Iris pigment epithelial cell (primary cell): ENCODE data around the gene PFKFB4.
"Not testable (repeated sequence)": the region's sequence is repeated elsewhere in the genome, so short reads cannot be mapped to it uniquely, and the experiment has no call there.

Experiments used
- DNase-seq: peaks from one replicate; pipeline ENCODE4 v3.0.0-alpha.2; 2011; ENCODE audit warnings: low read depth

Gene PFKFB4

GRCh38 chr3:48492461-48493202 lies 64.0 kb downstream of the PFKFB4 start:
- DNase-seq = peak; percentile 59

DNA sequence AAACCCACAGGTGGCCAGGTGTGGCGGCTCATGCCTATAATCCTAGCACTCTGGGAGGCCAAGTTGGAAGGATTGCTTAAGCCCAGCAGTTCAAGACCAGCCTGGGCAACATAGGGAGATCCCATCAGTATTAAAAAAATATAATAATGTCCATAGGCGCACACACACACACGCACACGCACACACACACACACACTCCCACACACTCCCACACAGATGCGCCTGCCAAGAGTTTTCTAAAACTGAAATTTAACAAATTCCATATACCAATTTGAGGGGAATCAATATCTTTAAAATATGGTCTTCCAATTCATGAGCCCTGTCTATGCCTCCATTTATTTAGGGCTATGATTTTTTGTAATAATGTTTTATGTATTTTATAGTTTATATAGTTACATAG lies 69.7 kb downstream of the PFKFB4 start:
- no peak for DNase-seq

DNA sequence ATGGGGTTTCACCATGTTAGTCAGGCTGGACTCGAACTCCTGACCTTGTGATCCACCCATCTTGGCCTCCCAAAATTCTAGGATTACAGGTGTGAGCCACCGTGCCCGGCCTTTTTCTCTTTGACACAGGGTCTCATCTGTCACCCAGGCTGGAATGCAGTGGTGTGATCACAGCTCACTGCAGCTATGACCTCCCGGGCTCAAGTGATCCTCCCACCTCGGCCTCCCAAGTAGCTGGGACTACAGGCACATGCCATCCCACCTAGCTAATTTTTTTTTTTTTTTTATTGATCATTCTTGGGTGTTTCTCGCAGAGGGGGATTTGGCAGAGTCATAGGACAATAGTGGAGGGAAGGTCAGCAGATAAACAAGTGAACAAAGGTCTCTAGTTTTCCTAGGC lies 73.8 kb downstream of the PFKFB4 start:
- not testable (repeated sequence) for DNase-seq

GRCh38 chr3:48480891-48481290 lies 75.7 kb downstream of the PFKFB4 start:
- DNase-seq = not testable (repeated sequence)

- no peak for DNase-seq
Observed at GRCh38 chr3:48478626-48479555, 77.7 kb downstream of the PFKFB4 start.

DNA sequence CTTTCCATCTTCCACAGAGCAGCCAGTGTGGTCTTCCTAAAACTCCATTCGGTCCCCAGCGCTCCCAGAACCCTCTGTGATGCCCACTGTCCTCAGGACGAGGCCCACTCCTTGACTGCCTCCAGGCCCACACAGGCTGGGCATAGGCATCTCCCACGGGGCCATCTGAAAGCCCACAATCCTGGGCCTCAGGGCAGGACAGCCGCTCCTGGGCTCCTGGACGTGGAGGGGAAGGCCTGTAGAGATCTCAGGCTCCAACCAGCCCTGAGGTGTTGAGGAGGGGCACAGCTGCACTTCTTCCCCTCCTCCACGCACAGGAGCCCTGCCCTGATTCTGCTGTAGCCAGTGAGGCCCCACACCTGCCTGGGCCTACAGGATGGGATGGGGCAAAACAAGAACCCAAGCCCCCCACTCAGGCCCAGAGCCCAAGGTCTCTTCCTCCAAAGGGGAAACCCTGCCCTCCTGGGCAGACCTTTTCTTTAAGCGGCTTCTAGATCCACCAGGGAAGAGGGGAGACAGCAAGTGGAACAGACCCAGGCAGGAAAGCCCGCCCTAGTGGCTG lies 78.6 kb downstream of the PFKFB4 start:
- DNase-seq = no peak

DNA sequence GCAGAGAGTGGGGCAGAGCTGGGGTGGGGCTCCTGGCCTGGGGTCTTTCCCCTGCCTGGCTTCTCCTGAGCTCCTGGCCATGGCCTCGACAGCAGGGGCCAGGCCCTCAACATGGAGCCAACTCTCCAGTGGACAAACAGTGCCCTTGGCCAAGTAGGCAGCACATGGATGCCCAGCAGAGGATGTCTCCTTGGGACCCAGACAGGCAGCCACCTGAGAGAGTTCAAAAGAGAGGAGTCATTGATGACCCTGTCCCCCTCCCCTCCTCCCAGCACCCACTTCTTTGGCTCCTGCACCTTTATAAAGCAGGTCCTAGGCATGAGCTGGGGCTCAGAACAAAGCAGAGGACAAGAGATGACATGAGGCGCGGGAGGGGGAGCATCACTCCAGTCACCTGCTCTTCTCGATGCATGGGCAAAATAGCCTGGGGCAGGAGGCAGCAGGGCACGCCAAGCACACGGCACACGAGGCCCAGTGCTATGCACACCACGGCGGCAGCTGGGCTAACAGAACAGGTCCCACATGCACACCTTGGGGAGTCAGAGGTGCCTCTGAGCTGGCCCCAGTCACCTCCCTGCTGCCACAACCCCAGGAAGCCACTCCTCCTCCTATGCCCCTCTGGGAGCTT lies 80.1 kb downstream of the PFKFB4 start:
- DNase-seq = no peak

DNA sequence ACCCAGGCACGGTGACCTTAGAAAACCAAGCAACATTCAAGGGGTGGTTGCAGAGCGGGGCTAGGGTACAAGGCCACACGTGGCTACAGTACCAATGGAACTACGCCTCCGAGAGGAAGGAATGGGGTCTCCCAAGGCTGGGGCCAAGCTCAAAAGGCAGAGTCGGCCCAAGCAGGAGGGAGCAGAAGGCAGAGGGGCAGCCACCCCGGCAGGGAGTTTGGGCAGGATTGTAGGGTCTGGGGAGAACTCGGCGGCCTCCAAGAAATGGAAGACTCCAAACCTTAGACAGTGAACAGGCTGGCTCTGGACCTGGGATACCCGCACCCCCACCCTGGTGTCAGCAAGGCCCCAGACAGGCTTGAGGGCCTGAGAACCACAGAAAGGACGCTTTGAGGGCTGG lies 81.4 kb downstream of the PFKFB4 start:
- DNase-seq = no peak

GRCh38 chr3:48474619-48475018 lies 82.0 kb downstream of the PFKFB4 start:
- DNase-seq = no peak

DNA sequence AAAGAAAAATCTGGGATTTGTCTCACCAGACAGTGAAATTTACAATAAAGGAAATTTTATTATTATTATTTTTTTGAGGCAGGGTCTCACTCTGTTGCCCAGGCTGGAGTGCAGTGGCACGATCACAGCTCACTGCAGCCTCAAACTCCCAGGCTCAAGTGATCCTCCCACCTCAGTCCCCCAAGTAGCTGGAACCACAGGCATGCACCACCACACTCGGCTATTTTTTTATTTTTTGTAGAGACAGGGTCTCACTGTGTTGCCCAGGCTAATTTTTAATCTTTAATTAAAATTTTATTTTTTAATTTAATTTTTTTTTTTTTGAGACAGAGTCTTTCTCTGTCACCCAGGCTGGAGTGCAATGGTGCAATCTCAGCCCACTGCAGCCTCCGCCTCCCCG lies 82.6 kb downstream of the PFKFB4 start:
- DNase-seq = not testable (repeated sequence)

DNA sequence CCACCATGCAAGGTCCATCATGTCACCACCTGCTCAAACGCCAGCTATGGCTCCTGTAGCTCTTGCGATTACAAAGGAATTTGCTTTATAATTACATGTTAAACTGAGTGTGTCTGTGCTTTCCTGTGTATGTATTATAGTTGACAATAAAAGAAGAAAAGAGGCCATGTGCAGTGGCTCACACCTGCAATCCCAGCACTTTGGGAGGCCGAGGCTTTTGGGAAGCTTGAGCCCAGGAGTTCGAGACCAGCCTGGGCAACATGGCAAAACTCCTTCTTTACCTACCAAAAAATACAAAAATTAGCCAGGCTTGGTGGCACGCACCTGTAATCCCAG lies 83.0 kb downstream of the PFKFB4 start:
- DNase-seq = no peak

DNA sequence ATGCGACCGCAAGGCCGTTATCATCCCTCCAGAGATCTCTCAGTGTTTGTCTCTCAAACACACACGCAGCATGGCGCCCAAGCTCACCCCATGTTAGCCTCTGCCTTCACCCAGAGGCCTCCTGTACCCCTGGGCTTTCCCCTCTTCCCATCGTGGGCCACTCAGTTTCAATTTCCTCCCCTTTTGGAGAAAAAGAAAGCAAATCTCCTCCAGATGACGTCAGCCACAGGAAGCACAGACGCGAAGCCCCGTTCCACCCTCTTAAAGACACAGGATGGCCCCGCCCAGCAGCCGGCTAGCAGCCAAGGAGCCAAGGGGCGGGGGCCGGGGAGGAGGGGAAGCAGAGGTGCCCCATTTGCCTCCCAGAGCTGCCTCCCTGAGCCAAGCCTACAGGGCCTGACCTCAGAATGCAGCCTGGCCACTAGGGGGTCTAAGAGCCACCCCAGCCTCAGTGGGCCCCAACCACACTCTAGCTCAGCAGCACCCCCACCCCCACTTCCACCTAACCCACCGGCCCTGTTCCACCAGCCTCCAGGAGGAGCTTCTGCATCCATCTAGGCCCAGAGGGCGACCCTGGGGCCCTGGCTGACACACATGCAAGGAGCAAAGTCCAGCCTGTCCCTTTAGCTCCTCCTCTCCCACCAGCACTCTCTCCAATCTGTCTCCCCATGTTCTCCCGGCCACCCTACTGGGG lies 83.5 kb downstream of the PFKFB4 start:
- DNase-seq = peak; percentile 93

GRCh38 chr3:48472673-48472922 lies 84.0 kb downstream of the PFKFB4 start:
- DNase-seq = no peak

DNA sequence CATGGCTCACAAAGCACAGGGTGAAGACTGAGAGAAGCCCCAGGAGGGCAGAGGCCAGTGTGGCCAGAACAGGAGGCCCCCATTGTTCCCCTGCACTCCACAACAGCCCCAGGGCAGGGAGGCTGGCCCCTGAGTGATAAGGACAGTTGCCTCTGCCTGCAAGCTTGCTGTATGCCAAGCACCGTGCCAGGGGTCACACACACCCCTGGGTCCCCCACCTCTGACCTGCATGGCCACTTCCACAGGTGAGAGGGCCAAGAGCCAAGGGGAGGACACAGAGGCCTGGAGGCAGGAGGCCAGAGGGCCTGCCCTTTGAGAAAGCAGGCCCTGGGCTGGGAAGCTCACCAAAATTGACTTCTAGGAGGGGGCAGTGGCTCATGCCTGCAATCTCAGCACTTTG lies 86.3 kb downstream of the PFKFB4 start:
- no peak for DNase-seq

- DNase-seq = no peak
Observed at GRCh38 chr3:48469046-48469915, 87.3 kb downstream of the PFKFB4 start.

GRCh38 chr3:48468329-48468731 lies 88.3 kb downstream of the PFKFB4 start:
- no peak for DNase-seq
